Neural cell (in vitro differentiated cells): ENCODE data around the gene LYZ.

ENCODE experiments used
- CTCF ChIP-seq: fragments of 450-650 bp; IDR thresholded peaks from 2 replicates; pipeline ENCODE4 v1.5.1; 2014; ENCODE audit warnings: antibody characterized with exemption, mild to moderate bottlenecking, moderate library complexity; ENCODE audit not compliant: poor library complexity, severe bottlenecking
- EP300 ChIP-seq: fragments of 450-650 bp; conservative IDR thresholded peaks from 2 replicates; pipeline ENCODE4 v1.6.1; 2014; ENCODE audit warnings: antibody characterized with exemption, mild to moderate bottlenecking, moderate library complexity; ENCODE audit not compliant: poor library complexity, severe bottlenecking
- RAD21 ChIP-seq: fragments of 450-650 bp; conservative IDR thresholded peaks from 2 replicates; pipeline ENCODE4 v1.6.1; 2014; ENCODE audit warnings: antibody characterized with exemption, mild to moderate bottlenecking, moderate library complexity
- TAF1 ChIP-seq: IDR thresholded peaks from 2 replicates; pipeline ENCODE4 v1.6.1; 2012; ENCODE audit warnings: low read depth

GRCh38 chr12:69331519-69331908 is 16.7 kb upstream of the LYZ start:
- TF ChIP-seq TAF1 (no peak), CTCF (no peak), EP300 (no peak), RAD21 (no peak)
